ENCODE measurements around the gene KRTAP10-11. TPM values are rescaled to one million over a fixed set of nuclear protein-coding genes. Genes with fewer than 3 reads are reported as not detected.
"Not testable (repeated sequence)": the region's sequence is repeated elsewhere in the genome, so short reads cannot be mapped to it uniquely, and the experiment has no call there.

The KRTAP10-11 gene
- total RNA-seq, 1 donor from 2014 or later: not detected

DNA sequence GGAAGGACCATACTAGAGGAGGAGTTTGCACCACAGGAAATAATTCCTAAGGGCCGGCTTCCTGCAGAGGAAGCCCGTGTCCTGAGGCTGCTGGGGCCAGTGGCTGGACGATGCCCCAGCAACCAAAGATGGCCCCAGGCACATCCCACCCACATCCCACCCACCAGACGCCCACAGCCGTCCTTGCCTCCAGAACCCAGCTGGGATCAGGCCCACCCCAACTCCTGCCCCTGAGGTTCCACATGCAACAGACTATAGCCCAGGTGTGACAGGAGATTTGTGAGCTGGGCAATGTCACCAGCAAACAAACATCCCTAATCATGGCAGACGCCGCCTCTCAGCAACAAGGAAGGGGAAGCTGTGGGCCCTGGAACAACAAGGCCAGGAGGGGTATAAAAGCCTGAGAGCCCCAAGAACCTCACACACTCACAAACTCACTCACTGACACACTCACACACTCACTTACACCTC lies 19.5 kb upstream of the KRTAP10-11 start, which contains the start of gene KRTAP10-9:
Gene KRTAP10-9 (plus strand): TSS at position 421 of the 471 bp plus-strand sequence. CDS start 79 bp downstream, outside the sequence.
- Mint-ChIP-seq H3K27ac (no peak within 1 kb of the TSS), H3K36me3 (no peaks in the 10 kb centered on the region), H3K4me1 (ENCODE audit: unreplicated experiment) (no peaks in the 10 kb centered on the region), H3K27me3 (no peaks in the 10 kb centered on the region), H3K4me3 (no peak within 1 kb of the TSS), H3K9me3 (peaks cover 26% of the 10 kb centered on the region)
- TF ChIP-seq, protein P1, sequence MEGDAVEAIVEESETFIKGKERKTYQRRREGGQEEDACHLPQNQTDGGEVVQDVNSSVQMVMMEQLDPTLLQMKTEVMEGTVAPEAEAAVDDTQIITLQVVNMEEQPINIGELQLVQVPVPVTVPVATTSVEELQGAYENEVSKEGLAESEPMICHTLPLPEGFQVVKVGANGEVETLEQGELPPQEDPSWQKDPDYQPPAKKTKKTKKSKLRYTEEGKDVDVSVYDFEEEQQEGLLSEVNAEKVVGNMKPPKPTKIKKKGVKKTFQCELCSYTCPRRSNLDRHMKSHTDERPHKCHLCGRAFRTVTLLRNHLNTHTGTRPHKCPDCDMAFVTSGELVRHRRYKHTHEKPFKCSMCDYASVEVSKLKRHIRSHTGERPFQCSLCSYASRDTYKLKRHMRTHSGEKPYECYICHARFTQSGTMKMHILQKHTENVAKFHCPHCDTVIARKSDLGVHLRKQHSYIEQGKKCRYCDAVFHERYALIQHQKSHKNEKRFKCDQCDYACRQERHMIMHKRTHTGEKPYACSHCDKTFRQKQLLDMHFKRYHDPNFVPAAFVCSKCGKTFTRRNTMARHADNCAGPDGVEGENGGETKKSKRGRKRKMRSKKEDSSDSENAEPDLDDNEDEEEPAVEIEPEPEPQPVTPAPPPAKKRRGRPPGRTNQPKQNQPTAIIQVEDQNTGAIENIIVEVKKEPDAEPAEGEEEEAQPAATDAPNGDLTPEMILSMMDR (conservative IDR thresholded peaks at IDR 0.05): no peak
- no peak for DNase-seq (ENCODE audit: extremely low spot score, unreplicated experiment)

DNA sequence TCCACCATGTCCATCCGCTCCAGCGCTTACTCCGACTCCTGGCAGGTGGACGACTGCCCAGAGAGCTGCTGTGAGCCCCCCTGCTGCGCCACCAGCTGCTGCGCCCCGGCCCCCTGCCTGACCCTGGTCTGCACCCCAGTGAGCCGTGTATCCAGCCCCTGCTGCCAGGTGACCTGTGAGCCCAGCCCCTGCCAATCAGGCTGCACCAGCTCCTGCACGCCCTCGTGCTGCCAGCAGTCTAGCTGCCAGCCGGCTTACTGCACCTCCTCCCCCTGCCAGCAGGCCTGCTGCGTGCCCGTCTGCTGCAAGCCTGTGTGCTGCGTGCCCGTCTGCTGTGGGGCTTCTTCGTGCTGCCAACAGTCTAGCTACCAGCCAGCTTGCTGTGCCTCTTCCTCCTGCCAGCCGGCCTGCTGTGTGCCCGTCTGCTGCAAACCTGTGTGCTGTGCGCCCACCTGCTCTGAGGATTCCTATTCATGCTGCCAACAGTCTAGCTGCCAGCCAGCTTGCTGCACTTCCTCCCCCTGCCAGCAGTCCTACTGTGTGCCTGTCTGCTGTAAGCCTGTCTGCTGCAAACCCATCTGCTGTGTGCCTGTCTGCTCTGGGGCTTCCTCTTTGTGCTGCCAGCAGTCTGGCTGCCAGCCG lies 18.9 kb upstream of the KRTAP10-11 start:
- not testable (repeated sequence) for H3K36me3 Mint-ChIP-seq; DNase-seq (ENCODE audit: extremely low spot score, unreplicated experiment); H3K27ac Mint-ChIP-seq; H3K27me3 Mint-ChIP-seq; H3K4me3 Mint-ChIP-seq; H3K4me1 Mint-ChIP-seq (ENCODE audit: unreplicated experiment)
- H3K9me3 Mint-ChIP-seq: peaks cover 32% of the 10 kb centered on the region

DNA sequence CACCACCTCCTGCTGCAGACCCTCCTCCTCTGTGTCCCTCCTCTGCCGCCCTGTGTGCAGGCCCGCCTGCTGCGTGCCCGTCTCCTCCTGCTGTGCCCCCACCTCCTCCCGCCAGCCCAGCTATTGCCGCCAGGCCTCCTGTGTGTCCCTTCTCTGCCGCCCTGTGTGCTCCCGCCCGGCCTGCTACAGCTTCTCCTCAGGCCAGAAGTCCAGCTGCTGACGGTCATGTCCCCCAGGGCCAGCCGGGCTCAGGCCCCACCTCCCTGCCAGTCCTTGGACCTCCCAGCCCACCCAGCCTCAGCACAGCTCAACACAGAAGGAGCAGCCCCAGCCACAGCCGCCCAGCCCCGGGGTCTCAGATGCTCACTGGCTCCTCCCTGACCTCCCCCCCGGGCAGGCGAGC lies 18.4 kb upstream of the KRTAP10-11 start:
- H3K36me3 Mint-ChIP-seq; H3K27ac Mint-ChIP-seq; H3K4me3 Mint-ChIP-seq; H3K4me1 Mint-ChIP-seq (ENCODE audit: unreplicated experiment); H3K27me3 Mint-ChIP-seq; DNase-seq (ENCODE audit: extremely low spot score, unreplicated experiment): not testable (repeated sequence)
- peaks cover 33% of the 10 kb centered on the region for H3K9me3 Mint-ChIP-seq

DNA sequence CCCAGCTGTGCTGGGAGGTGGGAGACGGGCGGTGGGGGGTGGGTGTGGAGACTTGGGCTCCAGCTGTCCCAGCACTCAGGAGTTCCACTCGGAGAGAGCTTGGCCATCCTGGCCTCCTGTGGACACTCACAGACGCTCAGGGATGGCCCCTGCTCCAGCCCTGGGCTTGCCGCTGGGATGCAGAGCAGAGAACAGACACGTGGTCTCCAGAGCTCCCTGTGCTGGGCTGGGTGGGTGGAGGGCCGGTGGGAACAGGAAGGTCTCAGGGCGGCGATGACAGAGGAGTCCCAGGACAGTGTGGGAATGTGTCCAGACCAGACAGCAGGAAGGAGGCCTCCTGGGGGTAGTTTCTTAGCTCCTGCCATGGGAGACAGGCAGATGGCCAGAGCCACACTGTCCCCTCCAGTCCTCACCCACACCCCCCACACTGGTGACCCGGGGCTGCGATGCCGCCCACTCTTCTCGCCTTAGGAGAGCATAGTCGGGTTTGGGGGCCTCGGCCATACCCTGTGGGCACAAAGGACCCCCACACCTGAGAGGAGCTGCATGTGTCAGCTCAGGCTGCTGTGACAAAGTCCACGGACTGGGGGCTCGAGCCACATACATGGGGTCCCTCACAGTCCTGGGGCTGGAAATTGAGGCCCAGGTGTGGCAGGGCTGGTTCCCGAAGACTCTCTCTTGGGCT lies 17.4 kb upstream of the KRTAP10-11 start:
- DNase-seq (ENCODE audit: extremely low spot score, unreplicated experiment): no peak
- Mint-ChIP-seq H3K27ac (no peak overlapping the region), H3K4me3 (no peak overlapping the region), H3K36me3 (no peaks in the 10 kb centered on the region), H3K9me3 (peaks cover 27% of the 10 kb centered on the region), H3K4me1 (ENCODE audit: unreplicated experiment) (no peaks in the 10 kb centered on the region), H3K27me3 (peaks cover 3% of the 10 kb centered on the region)
- TF ChIP-seq, protein P1 (conservative IDR thresholded peaks at IDR 0.05): no peak

DNA sequence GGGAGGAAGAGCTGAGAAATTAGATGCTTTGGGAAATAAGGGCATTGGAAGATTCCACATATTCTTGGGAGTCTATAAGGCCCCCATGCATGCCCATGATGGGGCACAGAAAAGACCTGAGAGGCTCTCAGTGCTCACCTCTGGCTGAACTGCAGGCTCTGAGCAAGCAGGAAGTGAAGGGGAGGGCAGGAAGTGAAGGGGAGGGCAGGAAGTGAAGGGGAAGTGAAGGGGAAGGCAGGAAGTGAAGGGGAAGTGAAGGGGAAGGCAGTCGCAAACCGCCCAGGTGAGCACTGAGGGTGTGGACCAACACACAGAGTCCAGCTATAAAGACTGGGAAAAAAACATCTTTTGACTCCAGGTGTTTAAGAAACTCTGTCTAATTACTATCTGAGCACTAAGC lies 15.8 kb upstream of the KRTAP10-11 start:
- H3K27me3 Mint-ChIP-seq: peaks cover 3% of the 10 kb centered on the region
- no peaks in the 10 kb centered on the region for H3K36me3 Mint-ChIP-seq
- H3K9me3 Mint-ChIP-seq: peaks cover 24% of the 10 kb centered on the region
- DNase-seq (ENCODE audit: extremely low spot score, unreplicated experiment): no peak
- H3K4me1 Mint-ChIP-seq (ENCODE audit: unreplicated experiment): no peaks in the 10 kb centered on the region
- no peak overlapping the region for H3K27ac Mint-ChIP-seq
- TF ChIP-seq, protein P1 (conservative IDR thresholded peaks at IDR 0.05): no peak
- H3K4me3 Mint-ChIP-seq: no peak overlapping the region

DNA sequence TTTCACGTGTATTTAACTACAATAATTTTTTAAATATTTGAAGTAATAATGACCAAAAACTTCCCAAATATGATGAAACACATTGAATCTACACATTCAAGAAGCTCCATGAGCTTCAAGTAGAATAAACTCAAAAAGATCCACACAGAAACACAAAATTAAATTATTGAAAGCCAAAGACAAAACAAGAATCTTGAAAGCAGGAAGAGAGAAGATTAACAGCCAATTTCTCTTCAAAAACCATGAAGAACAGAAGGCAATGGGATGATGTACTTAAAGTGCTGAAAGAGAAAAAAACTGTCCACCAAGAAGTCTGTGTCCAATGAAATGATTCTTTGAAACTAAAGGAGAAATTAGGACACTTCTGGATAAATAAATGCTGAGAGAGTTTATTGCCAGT lies 14.1 kb upstream of the KRTAP10-11 start:
- TF ChIP-seq, protein P1 (conservative IDR thresholded peaks at IDR 0.05): no peak
- no peak overlapping the region for H3K27ac Mint-ChIP-seq
- H3K27me3 Mint-ChIP-seq: peaks cover 3% of the 10 kb centered on the region
- no peak overlapping the region for H3K4me3 Mint-ChIP-seq
- no peaks in the 10 kb centered on the region for H3K36me3 Mint-ChIP-seq
- H3K4me1 Mint-ChIP-seq (ENCODE audit: unreplicated experiment): no peaks in the 10 kb centered on the region
- peaks cover 24% of the 10 kb centered on the region for H3K9me3 Mint-ChIP-seq
- DNase-seq (ENCODE audit: extremely low spot score, unreplicated experiment): no peak

Data from type B pancreatic cell (in vitro differentiated cells).